Measurements from ENCODE around the gene PLEKHO2. TPM values are rescaled to one million over a fixed set of nuclear protein-coding genes. Genes with fewer than 3 reads are reported as not detected.
"Not testable (repeated sequence)": the region's sequence is repeated elsewhere in the genome, so short reads cannot be mapped to it uniquely, and the experiment has no call there.

PLEKHO2 gene
- total RNA-seq (2021) (7.5 and 7.9 TPM in 2 replicates), Bru-seq, nascent RNA (percentile 55 among the genes with signal in this experiment), BruChase-seq, experiment 1, labeled RNA remaining after a 2-hour chase (percentile 74 among the genes with signal in this experiment), BruChase-seq, experiment 2, labeled RNA remaining after a 6-hour chase (percentile 80 among the genes with signal in this experiment)
- long read RNA-seq, partial matches to known transcripts: 4 of 7 reads
- long read RNA-seq, other reads (novel, unspliced or antisense): 0 of 7 reads

- Histone ChIP-seq H3K27me3 (ENCODE audit: insufficient read depth, low read depth) (no peaks in the 10 kb centered on the region), H3K9me3 (ENCODE audit: insufficient read depth, low read depth) (no peaks in the 10 kb centered on the region), H4K20me1 (ENCODE audit: insufficient read depth) (no peaks in the 10 kb centered on the region), H3K27ac (no peak within 1 kb of the TSS), H3K79me2 (ENCODE audit: low read depth) (no peaks in the 10 kb centered on the region), H2AFZ (peak within 1 kb of the TSS; percentile 81), H3K9me2 (ENCODE audit: insufficient read depth) (no peaks in the 10 kb centered on the region), H3K4me1 (replicated peaks; ENCODE audit: insufficient read depth) (no peaks in the 10 kb centered on the region), H3F3A (ENCODE audit: insufficient read depth, low read depth) (no peaks in the 10 kb centered on the region), H3K4me3 (peak within 1 kb of the TSS; percentile 61), H3K36me3 (ENCODE audit: low read depth) (no peaks in the 10 kb centered on the region), H3K4me2 (peak within 1 kb of the TSS; percentile 83)
- POLR2A ChIA-PET (ENCODE audit: unreplicated experiment): interaction anchor here (0.5 to 1.0 kb wide), 4 partner anchors 9 to 1432 kb away, joined by 3 to 6 read pairs (median 4); no protein-coding TSS in a partner anchor
- TF ChIP-seq EZH2 (IDR thresholded peaks at IDR 0.05; ENCODE audit: low read depth): no peak
- TF ChIP-seq CTCF (conservative IDR thresholded peaks at IDR 0.05): no peak
- intact Hi-C loops (cut with micrococcal nuclease; ENCODE audit: unreplicated experiment): loop anchor here (2.0 kb wide), 1 partner anchor 53 kb away; no protein-coding TSS in a partner anchor
- peak; percentile 71 to 92 for DNase-seq
- BruUV-seq (replicated peaks): no TSS peak
- CTCF ChIA-PET: interaction anchor here (0.6 to 0.7 kb wide), 3 partner anchors 34 to 113 kb away, joined by 3 to 4 read pairs (median 3); no protein-coding TSS in a partner anchor
Observed at GRCh38 chr15:64841344-64842095, at the start of gene PLEKHO2. TSS of gene PLEKHO2 (plus strand) at chr15:64841915. CDS start at chr15:64842017, 102 bp downstream.

- CTCF ChIA-PET: interaction anchor here (0.6 to 0.7 kb wide), 2 partner anchors 8 to 286 kb away, joined by 3 to 8 read pairs; no protein-coding TSS in a partner anchor
- no peak overlapping the region for H3K4me3 ChIP-seq
- H3K36me3 ChIP-seq (ENCODE audit: low read depth): no peaks in the 10 kb centered on the region
- no peaks in the 10 kb centered on the region for H3F3A ChIP-seq (ENCODE audit: insufficient read depth, low read depth)
- H3K4me1 ChIP-seq (replicated peaks; ENCODE audit: insufficient read depth): no peaks in the 10 kb centered on the region
- H3K4me2 ChIP-seq: no peak overlapping the region
- DNase-seq: peak in 1 of 2 experiments; percentile 40
- H4K20me1 ChIP-seq (ENCODE audit: insufficient read depth): no peaks in the 10 kb centered on the region
- no peaks in the 10 kb centered on the region for H3K79me2 ChIP-seq (ENCODE audit: low read depth)
- BruUV-seq (replicated peaks): no TSS peak
- H3K27me3 ChIP-seq (ENCODE audit: insufficient read depth, low read depth): no peaks in the 10 kb centered on the region
- no peak for TF ChIP-seq CTCF (conservative IDR thresholded peaks at IDR 0.05)
- TF ChIP-seq EZH2 (IDR thresholded peaks at IDR 0.05; ENCODE audit: low read depth): no peak
- POLR2A ChIA-PET (ENCODE audit: unreplicated experiment): no interaction called here
- H2AFZ ChIP-seq: no peak overlapping the region
- intact Hi-C loops (cut with micrococcal nuclease; ENCODE audit: unreplicated experiment): no loop called here
- no peak overlapping the region for H3K27ac ChIP-seq
- H3K9me2 ChIP-seq (ENCODE audit: insufficient read depth): no peaks in the 10 kb centered on the region
- H3K9me3 ChIP-seq (ENCODE audit: insufficient read depth, low read depth): no peaks in the 10 kb centered on the region
Observed at GRCh38 chr15:64792282-64792681, 49.4 kb upstream of the PLEKHO2 start.

- POLR2A ChIA-PET (ENCODE audit: unreplicated experiment); intact Hi-C loops (cut with micrococcal nuclease; ENCODE audit: unreplicated experiment): not testable (repeated sequence)
Observed at GRCh38 chr15:64795299-64795698, 46.4 kb upstream of the PLEKHO2 start.

GRCh38 chr15:64795921-64796320 lies 45.8 kb upstream of the PLEKHO2 start:
- H3F3A ChIP-seq (ENCODE audit: insufficient read depth, low read depth); CTCF ChIA-PET; H3K4me2 ChIP-seq; H3K27me3 ChIP-seq (ENCODE audit: insufficient read depth, low read depth); BruUV-seq (replicated peaks); DNase-seq; H4K20me1 ChIP-seq (ENCODE audit: insufficient read depth); H3K9me2 ChIP-seq (ENCODE audit: insufficient read depth); H3K36me3 ChIP-seq (ENCODE audit: low read depth); H3K79me2 ChIP-seq (ENCODE audit: low read depth); H3K9me3 ChIP-seq (ENCODE audit: insufficient read depth, low read depth); H3K4me1 ChIP-seq (replicated peaks; ENCODE audit: insufficient read depth); intact Hi-C loops (cut with micrococcal nuclease; ENCODE audit: unreplicated experiment); H3K27ac ChIP-seq; H3K4me3 ChIP-seq; POLR2A ChIA-PET (ENCODE audit: unreplicated experiment); H2AFZ ChIP-seq: not testable (repeated sequence)

More at GRCh38 chr15:64795299-64795698, 46.4 kb upstream of the PLEKHO2 start:
- H3K36me3 ChIP-seq (ENCODE audit: low read depth); H3K4me2 ChIP-seq; H2AFZ ChIP-seq; H3K27me3 ChIP-seq (ENCODE audit: insufficient read depth, low read depth); DNase-seq; H3K27ac ChIP-seq; H4K20me1 ChIP-seq (ENCODE audit: insufficient read depth); H3K4me3 ChIP-seq; CTCF ChIA-PET; H3K4me1 ChIP-seq (replicated peaks; ENCODE audit: insufficient read depth); BruUV-seq (replicated peaks); H3K9me2 ChIP-seq (ENCODE audit: insufficient read depth); H3F3A ChIP-seq (ENCODE audit: insufficient read depth, low read depth); H3K79me2 ChIP-seq (ENCODE audit: low read depth); H3K9me3 ChIP-seq (ENCODE audit: insufficient read depth, low read depth): not testable (repeated sequence)

GRCh38 chr15:64798905-64799304 lies 42.8 kb upstream of the PLEKHO2 start:
- CTCF ChIA-PET; BruUV-seq (replicated peaks); H3K9me2 ChIP-seq (ENCODE audit: insufficient read depth): not testable (repeated sequence)

More at GRCh38 chr15:64798905-64799304, 42.8 kb upstream of the PLEKHO2 start:
- H3K27ac ChIP-seq; H3K4me3 ChIP-seq; H4K20me1 ChIP-seq (ENCODE audit: insufficient read depth); H3F3A ChIP-seq (ENCODE audit: insufficient read depth, low read depth); H3K9me3 ChIP-seq (ENCODE audit: insufficient read depth, low read depth); H2AFZ ChIP-seq; H3K4me2 ChIP-seq; H3K27me3 ChIP-seq (ENCODE audit: insufficient read depth, low read depth); POLR2A ChIA-PET (ENCODE audit: unreplicated experiment); DNase-seq; H3K36me3 ChIP-seq (ENCODE audit: low read depth); intact Hi-C loops (cut with micrococcal nuclease; ENCODE audit: unreplicated experiment); H3K4me1 ChIP-seq (replicated peaks; ENCODE audit: insufficient read depth); H3K79me2 ChIP-seq (ENCODE audit: low read depth): not testable (repeated sequence)

Measured in PC-9 (cell line).